Body of pancreas (tissue), 4 donors: ENCODE results near the gene TOR2A. TPM values are rescaled to one million over a fixed set of nuclear protein-coding genes. Genes with fewer than 3 reads are reported as not detected.

Experiments
- ATAC-seq: fragments of 150-250 bp; one replicate; pipeline ENCODE4 v1.9.1; 2016
- DNase-seq, 4 donors: peaks; one replicate each; pipeline ENCODE4 v3.0.0-alpha.2; 2019
- H3K27ac ChIP-seq, 4 donors: fragments of 200-600 bp; sonication (generic); 1 replicate in 3 of 4; 2 replicates in 1 of 4; pipeline versions ENCODE4 v1.5.1 to v1.6.1; 2016 to 2019; ENCODE audit warnings: mild to moderate bottlenecking in 1 of 4, mixed read lengths in 1 of 4, moderate library complexity in 1 of 4
- H3K27me3 ChIP-seq, 2 donors: fragments of 200-600 bp; sonication (generic); one replicate each; pipeline ENCODE4 v1.6.0; 2016; ENCODE audit warnings: mild to moderate bottlenecking in 1 of 2
- H3K36me3 ChIP-seq, 2 donors: fragments of 200-600 bp; sonication (generic); replicated peaks in 1 of 2; 2 replicates each; pipeline ENCODE4 v1.5.1; 2016; ENCODE audit warnings: low read depth in 2 of 2; ENCODE audit not compliant: insufficient read depth in 1 of 2
- H3K4me1 ChIP-seq: fragments of 200-600 bp; sonication (generic); one replicate; pipeline ENCODE4 v1.6.0; 2016
- H3K4me3 ChIP-seq, 2 donors: fragments of 200-600 bp; sonication (generic); 1 replicate in 1 of 2; 2 replicates in 1 of 2; pipeline ENCODE4 v1.5.1; 2016 to 2019
- H3K9me3 ChIP-seq, 3 donors: fragments of 200-600 bp; sonication (generic); 1 replicate in 2 of 3; 2 replicates in 1 of 3; pipeline ENCODE4 v1.5.1; 2016
- POLR2A ChIP-seq, 3 donors: fragments of 450-650 bp; IDR thresholded peaks; one replicate each; pipeline ENCODE4 v1.6.1; 2016; ENCODE audit warnings: antibody characterized with exemption in 3 of 3, mild to moderate bottlenecking in 2 of 3
- WGBS, 2 donors: methylation state at CpG; one replicate each; pipeline ENCODE4 v1.1.5; 2017; 5-methylcytosine and 5-hydroxymethylcytosine counted together
- intact Hi-C: fragments of 100-400 bp; cut with DNase I; formaldehyde crosslinking; loops from one replicate; pipeline ENCODE4 v1.15.1; 2023
- total RNA-seq, 2 donors: library from RNA; depleted of rRNA; stranded (reverse); fragments of >200 nt; gene quantifications; one replicate each; pipeline ENCODE4 v1.1.0, GENCODE V29; 2016
- TF ChIP-seq, protein P1 (sequence below), 7 experiments: fragments of 450-650 bp in 4 of 7; fragments of 200-600 bp in 3 of 7; sonication (generic) in 3 of 7; IDR thresholded peaks; one replicate each; pipeline ENCODE4 v1.5.1; 2016 to 2019; ENCODE audit warnings: antibody characterized with exemption in 7 of 7

The TOR2A gene
- total RNA-seq, 2 donors from 2014 or later, result 8.3 to 14.2 TPM

DNA sequence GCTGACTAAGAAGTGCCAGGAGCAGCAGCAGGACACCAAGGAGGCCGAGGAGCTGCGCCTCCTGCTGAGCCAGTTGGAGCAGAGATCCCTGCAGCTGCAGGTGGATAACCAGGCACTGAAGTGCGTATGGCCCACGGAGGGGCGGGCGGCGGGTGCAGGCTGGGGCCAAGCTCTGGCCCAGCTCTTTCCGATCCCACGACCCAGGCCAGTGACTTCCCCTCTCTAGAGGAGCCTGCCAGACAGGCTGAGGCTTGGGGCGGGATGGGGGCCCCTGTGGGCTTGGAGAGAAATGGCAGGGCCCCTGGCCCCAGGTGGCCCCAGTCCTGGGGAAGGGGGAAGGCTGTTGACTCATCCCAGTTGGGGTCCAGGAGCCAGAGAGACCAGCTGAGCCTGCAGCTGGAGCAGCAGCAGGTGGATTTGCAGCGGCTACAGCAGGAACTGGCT lies 23.2 kb downstream of the TOR2A start:
- DNase-seq (no peak), ATAC-seq (no peak)
- 84 to 100% methylated on average over 1 to 10 of the region's 11 CpGs for WGBS, 2 donors
- Histone ChIP-seq H3K36me3 (no peaks in the 10 kb centered on the region), H3K27ac (no peak overlapping the region), H3K4me3 (no peak overlapping the region), H3K27me3 (no peaks in the 10 kb centered on the region), H3K9me3 (no peaks in the 10 kb centered on the region), H3K4me1 (peaks cover 19% of the 10 kb centered on the region)
- TF ChIP-seq, protein P1, sequence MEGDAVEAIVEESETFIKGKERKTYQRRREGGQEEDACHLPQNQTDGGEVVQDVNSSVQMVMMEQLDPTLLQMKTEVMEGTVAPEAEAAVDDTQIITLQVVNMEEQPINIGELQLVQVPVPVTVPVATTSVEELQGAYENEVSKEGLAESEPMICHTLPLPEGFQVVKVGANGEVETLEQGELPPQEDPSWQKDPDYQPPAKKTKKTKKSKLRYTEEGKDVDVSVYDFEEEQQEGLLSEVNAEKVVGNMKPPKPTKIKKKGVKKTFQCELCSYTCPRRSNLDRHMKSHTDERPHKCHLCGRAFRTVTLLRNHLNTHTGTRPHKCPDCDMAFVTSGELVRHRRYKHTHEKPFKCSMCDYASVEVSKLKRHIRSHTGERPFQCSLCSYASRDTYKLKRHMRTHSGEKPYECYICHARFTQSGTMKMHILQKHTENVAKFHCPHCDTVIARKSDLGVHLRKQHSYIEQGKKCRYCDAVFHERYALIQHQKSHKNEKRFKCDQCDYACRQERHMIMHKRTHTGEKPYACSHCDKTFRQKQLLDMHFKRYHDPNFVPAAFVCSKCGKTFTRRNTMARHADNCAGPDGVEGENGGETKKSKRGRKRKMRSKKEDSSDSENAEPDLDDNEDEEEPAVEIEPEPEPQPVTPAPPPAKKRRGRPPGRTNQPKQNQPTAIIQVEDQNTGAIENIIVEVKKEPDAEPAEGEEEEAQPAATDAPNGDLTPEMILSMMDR (IDR thresholded peaks at IDR 0.05), result no peak
- TF ChIP-seq POLR2A (IDR thresholded peaks at IDR 0.05), result no peak
- intact Hi-C loops, result no loop called here

DNA sequence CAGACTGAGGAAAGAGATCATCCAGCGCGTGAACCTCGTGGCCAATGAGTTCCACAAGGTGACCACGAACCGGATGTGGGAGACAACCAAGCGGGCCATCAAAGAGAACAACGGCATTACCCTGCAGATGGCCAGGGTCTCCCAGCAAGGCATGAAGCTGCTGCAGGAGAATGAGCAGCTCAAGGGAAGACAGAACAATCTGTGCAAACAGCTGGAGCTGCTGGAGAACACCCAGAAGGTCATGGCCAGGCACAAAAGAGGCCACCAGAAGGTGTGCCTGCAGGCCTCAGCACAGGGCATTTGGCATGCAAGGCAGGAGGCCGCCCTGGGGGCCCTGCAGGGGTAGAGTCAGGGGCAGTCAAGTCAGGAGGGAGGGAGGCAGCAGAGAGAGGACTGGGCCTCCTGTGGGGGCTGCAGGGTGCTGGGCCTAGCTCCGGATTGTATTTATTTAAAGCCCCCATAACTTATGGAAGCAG lies 23.8 kb downstream of the TOR2A start:
- Histone ChIP-seq H3K27ac (no peak overlapping the region), H3K36me3 (no peaks in the 10 kb centered on the region), H3K9me3 (no peaks in the 10 kb centered on the region), H3K4me1 (peaks cover 23% of the 10 kb centered on the region), H3K27me3 (no peaks in the 10 kb centered on the region), H3K4me3 (no peak overlapping the region)
- DNase-seq (no peak), ATAC-seq (no peak)
- intact Hi-C loops, result no loop called here
- WGBS, 2 donors, result 68 to 100% methylated on average over 1 to 9 of the region's 9 CpGs
- no peak for TF ChIP-seq POLR2A (IDR thresholded peaks at IDR 0.05)
- TF ChIP-seq, protein P1 (IDR thresholded peaks at IDR 0.05), result no peak

DNA sequence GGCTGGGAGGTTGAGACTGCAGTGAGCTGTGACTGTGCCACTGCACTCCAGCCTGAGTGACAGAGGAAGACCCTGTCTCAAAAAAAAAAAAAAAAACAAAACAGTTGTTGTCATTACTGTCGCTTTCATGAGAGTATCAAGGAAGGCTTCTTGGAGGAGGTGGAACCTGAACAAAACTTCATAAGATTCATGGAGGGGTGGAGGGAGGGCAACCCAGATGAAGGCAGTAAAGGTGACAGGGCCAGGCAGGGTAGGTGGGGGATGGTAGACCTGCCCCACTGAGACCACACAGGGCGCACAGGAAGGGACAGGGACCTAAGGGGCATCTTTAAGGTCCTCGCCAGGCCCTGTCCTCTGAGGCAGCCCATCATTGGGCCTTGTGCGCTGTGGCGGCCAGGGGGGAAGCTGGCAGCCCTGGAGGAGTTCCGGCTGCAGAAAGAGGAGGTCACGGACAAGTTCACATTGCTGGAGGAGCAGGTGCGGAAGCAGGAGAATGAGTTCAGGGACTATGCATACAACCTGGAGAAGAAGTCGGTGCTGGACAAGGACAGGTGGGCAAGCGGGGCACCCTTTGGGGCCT lies 24.8 kb downstream of the TOR2A start:
- WGBS, 2 donors, result 90 to 96% methylated on average over 10 of the region's 10 CpGs
- no peaks in the 10 kb centered on the region for H3K9me3 ChIP-seq
- H3K4me3 ChIP-seq, result no peak overlapping the region
- TF ChIP-seq, protein P1 (IDR thresholded peaks at IDR 0.05), result no peak
- TF ChIP-seq POLR2A (IDR thresholded peaks at IDR 0.05), result no peak
- no peaks in the 10 kb centered on the region for H3K36me3 ChIP-seq
- H3K27ac ChIP-seq, result no peak overlapping the region
- ATAC-seq (no peak), DNase-seq (no peak)
- H3K27me3 ChIP-seq, result no peaks in the 10 kb centered on the region
- H3K4me1 ChIP-seq, result peaks cover 29% of the 10 kb centered on the region
- intact Hi-C loops, result no loop called here

DNA sequence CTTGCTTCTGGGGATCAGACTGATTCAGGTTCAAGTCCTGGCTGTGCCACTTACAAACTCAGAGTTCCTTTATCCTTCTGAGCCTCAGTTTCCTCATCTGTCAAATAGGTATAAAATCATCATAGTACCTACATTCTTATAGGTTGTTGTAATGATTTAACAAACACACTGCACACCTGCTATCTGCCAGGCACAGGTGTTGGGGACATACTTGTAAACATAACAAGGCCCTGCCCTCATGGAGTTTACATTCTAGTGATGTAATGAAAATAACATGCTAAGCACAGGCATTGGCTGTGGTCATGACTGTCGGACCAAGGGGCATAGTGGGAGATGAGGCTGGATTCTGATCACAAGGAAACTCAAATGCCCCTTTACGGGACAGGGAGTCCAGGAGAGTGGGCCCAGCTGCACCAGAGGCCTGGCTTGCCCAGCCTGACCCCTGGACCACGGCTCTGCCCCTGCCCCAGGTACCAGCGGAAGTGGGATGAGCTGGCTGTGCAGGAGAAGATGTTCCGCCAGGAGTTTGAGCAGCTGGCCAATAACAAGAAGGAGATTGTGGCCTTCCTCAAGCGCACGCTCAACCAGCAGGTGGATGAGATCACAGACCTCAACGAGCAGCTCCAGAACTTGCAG lies 26.0 kb downstream of the TOR2A start:
- no peak overlapping the region for H3K4me3 ChIP-seq
- no peak overlapping the region for H3K27ac ChIP-seq
- no peak for TF ChIP-seq POLR2A (IDR thresholded peaks at IDR 0.05)
- TF ChIP-seq, protein P1 (IDR thresholded peaks at IDR 0.05), result no peak
- H3K4me1 ChIP-seq, result peaks cover 27% of the 10 kb centered on the region
- no peaks in the 10 kb centered on the region for H3K36me3 ChIP-seq
- intact Hi-C loops, result no loop called here
- ATAC-seq, result no peak
- no peaks in the 10 kb centered on the region for H3K9me3 ChIP-seq
- H3K27me3 ChIP-seq, result no peaks in the 10 kb centered on the region
- no peak for DNase-seq
- 88 to 91% methylated on average over 8 of the region's 8 CpGs for WGBS, 2 donors

DNA sequence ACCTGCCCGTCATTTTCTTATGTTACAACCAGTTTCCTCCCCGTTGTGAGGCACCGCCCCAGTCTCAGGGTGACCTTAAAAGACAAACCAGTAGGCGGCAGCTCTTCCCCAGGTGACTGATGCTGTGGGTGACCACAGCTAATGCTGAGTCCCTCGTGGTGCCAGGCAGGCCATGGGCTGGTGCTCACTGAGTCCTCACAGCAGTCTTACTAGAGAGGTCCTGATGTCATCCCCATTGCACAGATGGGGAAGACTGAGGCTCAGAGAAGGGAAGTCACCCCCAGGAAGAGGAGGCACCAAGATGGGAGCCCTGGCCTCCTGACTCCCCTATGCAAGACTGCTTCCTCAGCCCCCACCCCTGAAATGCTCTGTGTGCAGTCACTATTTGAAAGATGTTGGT lies 27.3 kb downstream of the TOR2A start:
- peaks cover 22% of the 10 kb centered on the region for H3K4me1 ChIP-seq
- H3K27me3 ChIP-seq, result no peaks in the 10 kb centered on the region
- TF ChIP-seq, protein P1 (IDR thresholded peaks at IDR 0.05), result no peak
- no peak for TF ChIP-seq POLR2A (IDR thresholded peaks at IDR 0.05)
- no peaks in the 10 kb centered on the region for H3K9me3 ChIP-seq
- intact Hi-C loops, result no loop called here
- no peak overlapping the region for H3K27ac ChIP-seq
- no peak for ATAC-seq
- no peak for DNase-seq
- WGBS, 2 donors, result 50 to 70% methylated on average over 3 to 5 of the region's 5 CpGs
- H3K4me3 ChIP-seq, result no peak overlapping the region
- no peaks in the 10 kb centered on the region for H3K36me3 ChIP-seq
